Duodenal mucosa (tissue), 2 donors: ENCODE data around the gene NPAS3.

Experiments used
- H3K27ac ChIP-seq: one replicate; pipeline ENCODE4 v1.7.0; 2013; ENCODE audit warnings: low read depth, low read length
- H3K27me3 ChIP-seq, 2 donors: one replicate each; pipeline ENCODE4 v1.7.0; 2013; ENCODE audit warnings: low read length in 2 of 2, control low read depth in 1 of 2; ENCODE audit not compliant: insufficient read depth in 2 of 2, control insufficient read depth in 1 of 2
- H3K36me3 ChIP-seq, 2 donors: one replicate each; pipeline ENCODE4 v1.7.0; 2013; ENCODE audit warnings: low read length in 2 of 2, control low read depth in 1 of 2; ENCODE audit not compliant: insufficient read depth in 2 of 2, control insufficient read depth in 1 of 2
- H3K4me1 ChIP-seq, 2 donors: one replicate each; pipeline ENCODE4 v1.7.0; 2013; ENCODE audit warnings: low read length in 2 of 2, control low read depth in 1 of 2; ENCODE audit not compliant: insufficient read depth in 2 of 2, control insufficient read depth in 1 of 2
- H3K4me3 ChIP-seq, 2 donors: one replicate each; pipeline ENCODE4 v1.7.0; 2013; ENCODE audit warnings: low read length in 2 of 2, low read depth in 1 of 2
- H3K9ac ChIP-seq, 2 donors: one replicate each; pipeline ENCODE4 v1.7.0; 2013; ENCODE audit warnings: low read length in 2 of 2, low read depth in 1 of 2
- H3K9me3 ChIP-seq, 2 donors: one replicate each; pipeline ENCODE4 v1.7.0; 2013; ENCODE audit warnings: low read length in 2 of 2, control low read depth in 1 of 2; ENCODE audit not compliant: control insufficient read depth in 1 of 2

Gene NPAS3

DNA sequence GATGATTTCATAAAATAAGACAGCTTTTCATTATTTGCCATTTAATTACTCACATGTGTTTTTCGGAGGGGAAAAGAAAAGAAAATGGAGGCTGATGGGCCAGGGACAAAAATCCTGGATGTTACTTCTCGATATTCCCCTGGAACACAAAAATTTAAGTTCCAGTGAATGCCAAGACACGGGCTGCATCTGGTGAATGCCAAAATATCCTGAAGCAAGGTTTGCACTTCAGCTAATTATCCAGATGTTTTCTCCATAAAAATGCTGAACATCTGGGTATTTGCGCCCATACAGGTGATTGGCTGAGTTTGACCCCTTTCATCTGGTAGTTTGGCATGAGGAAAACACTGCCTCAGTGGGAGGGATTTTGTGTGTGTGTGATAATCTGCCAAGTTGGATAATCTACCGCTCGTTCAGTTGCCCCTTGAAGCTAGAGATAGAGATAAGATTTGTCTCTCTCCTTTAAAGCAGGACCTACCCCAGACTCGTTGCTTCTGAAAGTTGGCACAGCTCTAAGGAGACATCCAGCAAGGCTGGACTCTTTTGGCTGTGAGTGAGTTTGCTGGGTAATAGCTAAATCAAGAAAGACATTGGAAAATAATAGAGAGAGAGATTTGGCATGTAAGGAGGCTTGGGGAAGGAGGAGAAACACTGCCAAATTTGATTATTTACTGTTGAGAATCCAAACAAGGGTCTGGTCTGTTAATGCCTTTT lies 622.2 kb downstream of the NPAS3 start:
- peaks cover 5 to 12% of the 10 kb centered on the region in 2 donors for H3K4me1 ChIP-seq
- no peak overlapping the region for H3K9ac ChIP-seq
- no peaks in the 10 kb centered on the region for H3K9me3 ChIP-seq
- no peak overlapping the region for H3K4me3 ChIP-seq
- no peaks in the 10 kb centered on the region for H3K27me3 ChIP-seq
- H3K36me3 ChIP-seq = no peaks in the 10 kb centered on the region
- H3K27ac ChIP-seq = no peak overlapping the region

DNA sequence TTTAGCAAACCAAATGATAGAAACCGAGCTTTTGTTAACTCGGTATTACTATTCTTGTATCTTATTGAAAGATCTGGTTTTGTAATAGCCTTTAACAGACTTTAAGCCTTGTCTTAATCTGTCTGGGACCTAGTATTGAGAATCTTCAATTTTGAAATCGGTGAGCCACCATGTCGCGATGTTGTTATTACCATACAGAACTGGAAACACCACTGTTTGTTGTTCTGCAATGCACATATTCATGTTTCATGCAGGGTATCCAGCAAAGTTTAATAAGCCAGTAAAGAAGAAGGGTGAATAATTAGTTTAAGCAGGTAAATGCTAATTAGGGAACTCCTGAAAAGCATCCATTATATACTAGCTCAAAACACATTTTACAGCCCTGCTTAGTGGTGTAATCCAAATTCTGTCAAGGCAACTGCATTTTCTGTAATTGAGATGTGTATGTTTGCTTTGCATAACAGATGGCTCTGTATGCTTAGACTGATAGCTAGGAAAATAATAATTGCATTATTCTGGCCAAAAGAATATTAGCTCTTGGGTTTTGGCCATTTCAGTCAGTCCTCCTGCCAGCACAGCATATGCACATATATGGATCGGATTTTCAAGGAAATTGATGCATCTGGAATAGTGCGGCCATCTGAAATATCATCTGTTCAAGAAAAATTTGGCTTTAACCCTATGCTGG lies 623.0 kb downstream of the NPAS3 start:
- Histone ChIP-seq H3K4me1 (peaks cover 5% of the 10 kb centered on the region in 2 donors), H3K27me3 (no peaks in the 10 kb centered on the region)

GRCh38 chr14:33563191-33563900 lies 624.7 kb downstream of the NPAS3 start:
- H3K27me3 ChIP-seq = no peaks in the 10 kb centered on the region
- no peaks in the 10 kb centered on the region for H3K9me3 ChIP-seq
- H3K4me1 ChIP-seq = peaks cover 0 to 5% of the 10 kb centered on the region in 2 donors
- H3K27ac ChIP-seq = no peak overlapping the region
- H3K36me3 ChIP-seq = no peaks in the 10 kb centered on the region
- H3K4me3 ChIP-seq = no peak overlapping the region
- H3K9ac ChIP-seq = no peak overlapping the region

More for the DNA sequence above, 623.0 kb downstream of the NPAS3 start:
- H3K9ac ChIP-seq = no peak overlapping the region
- no peak overlapping the region for H3K4me3 ChIP-seq
- H3K36me3 ChIP-seq = no peaks in the 10 kb centered on the region
- no peak overlapping the region for H3K27ac ChIP-seq
- no peaks in the 10 kb centered on the region for H3K9me3 ChIP-seq

- Histone ChIP-seq H3K27ac (no peak overlapping the region), H3K36me3 (no peaks in the 10 kb centered on the region), H3K4me1 (peaks cover 0 to 5% of the 10 kb centered on the region in 2 donors), H3K9me3 (no peaks in the 10 kb centered on the region), H3K9ac (no peak overlapping the region), H3K27me3 (no peaks in the 10 kb centered on the region), H3K4me3 (no peak overlapping the region)
Measured at GRCh38 chr14:33563901-33564197, 625.2 kb downstream of the NPAS3 start.

GRCh38 chr14:33564774-33565630 lies 626.3 kb downstream of the NPAS3 start:
- no peaks in the 10 kb centered on the region for H3K27me3 ChIP-seq
- no peak overlapping the region for H3K9ac ChIP-seq
- peaks cover 0 to 5% of the 10 kb centered on the region in 2 donors for H3K4me1 ChIP-seq
- H3K4me3 ChIP-seq = no peak overlapping the region
- no peaks in the 10 kb centered on the region for H3K36me3 ChIP-seq
- no peak overlapping the region for H3K27ac ChIP-seq
- no peaks in the 10 kb centered on the region for H3K9me3 ChIP-seq

- H3K9me3 ChIP-seq = no peaks in the 10 kb centered on the region
- H3K27me3 ChIP-seq = no peaks in the 10 kb centered on the region
- H3K4me3 ChIP-seq = no peak overlapping the region
- no peak overlapping the region for H3K27ac ChIP-seq
- H3K4me1 ChIP-seq = peaks cover 0 to 5% of the 10 kb centered on the region in 2 donors
- H3K36me3 ChIP-seq = no peaks in the 10 kb centered on the region
- H3K9ac ChIP-seq = no peak overlapping the region
Measured at GRCh38 chr14:33566082-33566481, 627.4 kb downstream of the NPAS3 start.

- Histone ChIP-seq H3K27ac (no peak overlapping the region), H3K36me3 (no peaks in the 10 kb centered on the region), H3K9ac (no peak overlapping the region), H3K27me3 (no peaks in the 10 kb centered on the region), H3K4me1 (peaks cover 0 to 5% of the 10 kb centered on the region in 2 donors), H3K9me3 (no peaks in the 10 kb centered on the region), H3K4me3 (no peak overlapping the region)
Measured at GRCh38 chr14:33567023-33567728, 628.5 kb downstream of the NPAS3 start.

- no peak overlapping the region for H3K27ac ChIP-seq
- H3K4me3 ChIP-seq = no peak overlapping the region
- no peaks in the 10 kb centered on the region for H3K36me3 ChIP-seq
- no peaks in the 10 kb centered on the region for H3K9me3 ChIP-seq
- H3K4me1 ChIP-seq = peaks cover 0 to 5% of the 10 kb centered on the region in 2 donors
- H3K9ac ChIP-seq = no peak overlapping the region
- H3K27me3 ChIP-seq = no peaks in the 10 kb centered on the region
Measured at GRCh38 chr14:33567731-33568130, 629.1 kb downstream of the NPAS3 start.

DNA sequence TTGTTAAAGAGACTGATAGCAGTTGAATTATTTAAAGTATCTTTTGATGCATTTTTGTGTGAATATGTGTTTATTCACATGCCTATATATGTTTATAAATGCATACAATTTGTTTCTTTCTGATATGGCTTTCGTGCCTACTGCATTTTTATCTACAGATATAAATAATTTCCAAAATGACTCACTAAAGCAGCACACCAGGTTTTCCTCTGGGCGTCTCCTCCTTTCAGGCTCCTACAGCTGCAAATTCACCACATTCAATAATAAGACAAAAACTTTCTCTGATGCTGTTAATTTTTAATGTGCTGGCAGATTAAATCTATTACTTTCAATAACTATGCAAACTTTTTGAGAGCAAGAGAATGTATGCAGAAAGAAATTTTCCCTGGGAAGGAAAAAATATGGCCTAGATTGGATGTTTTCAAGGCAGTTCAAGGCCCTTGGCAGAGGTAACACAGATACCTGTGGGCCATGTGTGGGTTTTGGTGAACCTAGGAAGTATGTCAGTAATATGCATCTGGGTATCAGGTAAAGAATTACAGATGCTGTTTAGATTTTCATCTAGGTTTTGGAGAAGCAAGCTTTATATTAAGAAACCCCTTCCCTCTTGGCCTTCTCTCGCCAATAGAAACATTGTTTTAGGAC lies 630.4 kb downstream of the NPAS3 start:
- peaks cover 0 to 5% of the 10 kb centered on the region in 2 donors for H3K4me1 ChIP-seq

More for the DNA sequence above, 630.4 kb downstream of the NPAS3 start:
- Histone ChIP-seq H3K9me3 (no peaks in the 10 kb centered on the region), H3K27me3 (no peaks in the 10 kb centered on the region), H3K27ac (no peak overlapping the region), H3K36me3 (no peaks in the 10 kb centered on the region), H3K4me3 (no peak overlapping the region), H3K9ac (no peak overlapping the region)
